Measurements from ENCODE around the gene ANKRD28.

GRCh38 chr3:15654127-15654526, 143.7 kb downstream of the ANKRD28 start:
- no peak for TF ChIP-seq POLR2AphosphoS5 (IDR thresholded peaks at IDR 0.05; ENCODE audit: borderline replicate concordance, low read depth, low read length)
- no peak for TF ChIP-seq EZH2 (IDR thresholded peaks at IDR 0.05)
- no peak for TF ChIP-seq FOXP2 (optimal IDR thresholded peaks at IDR 0.05; ENCODE audit: control extremely low read depth, extremely low read length, insufficient read depth)

Measured in SK-N-MC (cell line).